Keratinocyte (primary cell): ENCODE measurements around the gene CENPO.

Source experiments
- EZH2 ChIP-seq: IDR thresholded peaks from one replicate; pipeline ENCODE4 v1.6.1; 2012; ENCODE audit warnings: inconsistent platforms, mild to moderate bottlenecking, low read length, moderate library complexity
- TF ChIP-seq, protein P1 (sequence below), 3 experiments: IDR thresholded peaks in 1 of 3; conservative IDR thresholded peaks in 1 of 3; optimal IDR thresholded peaks in 1 of 3; 2 replicates in 2 of 3; 3 replicates in 1 of 3; pipeline versions ENCODE3 to v1.5.1; 2011; ENCODE audit warnings: low read length in 3 of 3, mild to moderate bottlenecking in 3 of 3, moderate library complexity in 2 of 3, control low read depth in 1 of 3, inconsistent platforms in 1 of 3; ENCODE audit not compliant: insufficient read depth in 2 of 3; ENCODE audit errors: extremely low read depth in 1 of 3

DNA sequence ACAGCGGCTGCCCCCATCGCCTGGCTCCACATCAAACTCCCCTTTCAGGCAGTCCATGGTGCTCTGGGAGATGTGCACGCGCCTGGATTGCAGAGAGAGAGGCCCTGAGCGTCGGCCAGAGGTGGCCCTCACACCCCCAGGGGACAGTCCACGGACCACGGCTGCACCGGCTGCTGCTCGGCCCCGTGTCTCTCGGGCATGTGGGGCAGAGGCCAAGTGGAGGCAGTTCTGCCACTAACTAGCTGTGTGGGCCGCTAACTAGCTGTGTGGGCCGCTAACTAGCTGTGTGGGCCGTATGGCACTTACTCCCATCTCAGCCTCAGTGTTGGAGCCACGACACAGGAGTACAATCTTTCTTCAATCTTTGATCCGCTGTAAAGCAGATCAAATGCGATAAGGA, 45.3 kb downstream of the CENPO start:
- TF ChIP-seq, protein P1, sequence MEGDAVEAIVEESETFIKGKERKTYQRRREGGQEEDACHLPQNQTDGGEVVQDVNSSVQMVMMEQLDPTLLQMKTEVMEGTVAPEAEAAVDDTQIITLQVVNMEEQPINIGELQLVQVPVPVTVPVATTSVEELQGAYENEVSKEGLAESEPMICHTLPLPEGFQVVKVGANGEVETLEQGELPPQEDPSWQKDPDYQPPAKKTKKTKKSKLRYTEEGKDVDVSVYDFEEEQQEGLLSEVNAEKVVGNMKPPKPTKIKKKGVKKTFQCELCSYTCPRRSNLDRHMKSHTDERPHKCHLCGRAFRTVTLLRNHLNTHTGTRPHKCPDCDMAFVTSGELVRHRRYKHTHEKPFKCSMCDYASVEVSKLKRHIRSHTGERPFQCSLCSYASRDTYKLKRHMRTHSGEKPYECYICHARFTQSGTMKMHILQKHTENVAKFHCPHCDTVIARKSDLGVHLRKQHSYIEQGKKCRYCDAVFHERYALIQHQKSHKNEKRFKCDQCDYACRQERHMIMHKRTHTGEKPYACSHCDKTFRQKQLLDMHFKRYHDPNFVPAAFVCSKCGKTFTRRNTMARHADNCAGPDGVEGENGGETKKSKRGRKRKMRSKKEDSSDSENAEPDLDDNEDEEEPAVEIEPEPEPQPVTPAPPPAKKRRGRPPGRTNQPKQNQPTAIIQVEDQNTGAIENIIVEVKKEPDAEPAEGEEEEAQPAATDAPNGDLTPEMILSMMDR (optimal IDR thresholded peaks at IDR 0.05 in 1 of 3, IDR thresholded peaks at IDR 0.05 in 1 of 3, conservative IDR thresholded peaks at IDR 0.05 in 1 of 3; ENCODE audit: extremely low read depth in 1 of 3, insufficient read depth in 2 of 3, low read length in 3 of 3) = no peak
- TF ChIP-seq EZH2 = no peak
